Naive thymus-derived CD4-positive, alpha-beta T cell (primary cell): Measurements from ENCODE around the gene PTH. TPM values are rescaled to one million over a fixed set of nuclear protein-coding genes. Genes with fewer than 3 reads are reported as not detected.

Source experiments
- ATAC-seq: fragments of 150-1000 bp; cut with Tn5 transposase; 2 replicates; pipeline ENCODE4 v1.10.0; 2021; ENCODE audit warnings: mild to moderate bottlenecking, moderate library complexity
- CTCF ChIA-PET: fragments of 350-600 bp; sonication (Branson Sonifier 250); formaldehyde crosslinking; loops from one replicate; lab custom pipeline; 2021; ENCODE audit warnings: antibody characterized with exemption; lab: Charles Lee
- POLR2A ChIA-PET: fragments of 350-600 bp; sonication (Branson Sonifier 250); formaldehyde crosslinking; loops from one replicate; lab custom pipeline; 2021; ENCODE audit warnings: antibody characterized with exemption, inconsistent platforms; lab: Charles Lee
- DNase-seq, 9 donors: peaks; one replicate each; pipeline versions ENCODE4 v3.0.0 to v3.0.0-alpha.2; 2020 to 2022; ENCODE audit warnings: mixed read lengths in 1 of 9
- H3K27ac ChIP-seq: one replicate; pipeline ENCODE4 v1.7.0; 2013; ENCODE audit warnings: mild to moderate bottlenecking, low read depth, low read length, moderate library complexity
- H3K27me3 ChIP-seq, 2 donors: one replicate each; pipeline ENCODE4 v1.7.0; 2013; ENCODE audit warnings: low read length in 2 of 2, mild to moderate bottlenecking in 2 of 2, moderate library complexity in 2 of 2; ENCODE audit not compliant: control insufficient read depth in 2 of 2, insufficient read depth in 2 of 2
- H3K36me3 ChIP-seq, 3 experiments: 1 replicate in 2 of 3; 2 replicates in 1 of 3; pipeline ENCODE4 v1.7.0; 2013; ENCODE audit warnings: low read length in 3 of 3, mild to moderate bottlenecking in 3 of 3, moderate library complexity in 1 of 3; ENCODE audit not compliant: insufficient read depth in 3 of 3, control insufficient read depth in 2 of 3
- H3K4me1 ChIP-seq, 2 donors: one replicate each; pipeline ENCODE4 v1.7.0; 2013; ENCODE audit warnings: low read length in 2 of 2, mild to moderate bottlenecking in 2 of 2, moderate library complexity in 1 of 2; ENCODE audit not compliant: control insufficient read depth in 2 of 2, insufficient read depth in 2 of 2
- H3K4me3 ChIP-seq: 2 replicates; pipeline ENCODE4 v1.7.0; 2013; ENCODE audit warnings: mild to moderate bottlenecking, low read length
- H3K9me3 ChIP-seq, 3 experiments: 1 replicate in 2 of 3; 2 replicates in 1 of 3; pipeline ENCODE4 v1.7.0; 2013; ENCODE audit warnings: low read length in 3 of 3; ENCODE audit not compliant: control insufficient read depth in 2 of 3
- H3K27ac Mint-ChIP-seq, 9 donors: one replicate each; pipeline ENCODE4 v1.8.0; 2020 to 2022; ENCODE audit warnings: mixed read lengths in 9 of 9, mild to moderate bottlenecking in 8 of 9, moderate library complexity in 5 of 9, inconsistent platforms in 2 of 9
- H3K27me3 Mint-ChIP-seq, 5 donors: one replicate each; pipeline ENCODE4 v1.8.0; 2021 to 2022; ENCODE audit warnings: mixed read lengths in 5 of 5, mild to moderate bottlenecking in 1 of 5
- H3K36me3 Mint-ChIP-seq, 5 donors: one replicate each; pipeline ENCODE4 v1.8.0; 2020 to 2022; ENCODE audit warnings: mixed read lengths in 5 of 5, mild to moderate bottlenecking in 3 of 5, inconsistent platforms in 1 of 5
- H3K4me1 Mint-ChIP-seq, 7 donors: one replicate each; pipeline ENCODE4 v1.8.0; 2020 to 2022; ENCODE audit warnings: mixed read lengths in 7 of 7, mild to moderate bottlenecking in 3 of 7, inconsistent platforms in 1 of 7
- H3K4me3 Mint-ChIP-seq, 10 donors: one replicate each; pipeline ENCODE4 v1.8.0; 2020 to 2022; ENCODE audit warnings: mild to moderate bottlenecking in 10 of 10, mixed read lengths in 10 of 10, moderate library complexity in 6 of 10, inconsistent platforms in 2 of 10
- H3K9me3 Mint-ChIP-seq, 11 donors: one replicate each; pipeline ENCODE4 v1.8.0; 2020 to 2022; ENCODE audit warnings: mixed read lengths in 11 of 11, mild to moderate bottlenecking in 4 of 11, inconsistent platforms in 1 of 11, moderate library complexity in 1 of 11
- intact Hi-C, 2 donors: fragments of 100-400 bp; cut with micrococcal nuclease; formaldehyde crosslinking; loops; one replicate each; pipeline ENCODE4 v1.15.1; 2023
- polyA plus RNA-seq, 2 donors: library from polyadenylated mRNA; unstranded; fragments of 300-500 nt; fragmentation: Illumina TruSeq; gene quantifications; one replicate each; pipeline ENCODE4 v1.2.3, GENCODE V29; 2021
- total RNA-seq, 6 experiments: library from RNA in 5 of 6; stranded (reverse) in 5 of 6; gene quantifications; 1 replicate in 5 of 6; 2 replicates in 1 of 6; pipeline ENCODE4 v1.2.3 and lab custom pipeline; 2021 to 2026

The PTH gene
- total and polyA plus RNA-seq, 7 experiments from 2014 or later = not detected

GRCh38 chr11:13473013-13473722 is 22.6 kb downstream of the PTH start:
- Mint-ChIP-seq H3K4me3 (no peak overlapping the region), H3K4me1 (no peaks in the 10 kb centered on the region), H3K27me3 (peaks cover 10 to 38% (median 17%) of the 10 kb centered on the region in 5 donors), H3K36me3 (no peaks in the 10 kb centered on the region), H3K9me3 (peaks cover 0 to 2% (median 0%) of the 10 kb centered on the region in 11 donors), H3K27ac (no peak overlapping the region)
- H3K27me3 ChIP-seq = no peaks in the 10 kb centered on the region
- ATAC-seq = no peak
- no peak for DNase-seq
- POLR2A ChIA-PET = no interaction called here
- H3K4me1 ChIP-seq = no peaks in the 10 kb centered on the region
- H3K36me3 ChIP-seq = no peaks in the 10 kb centered on the region
- CTCF ChIA-PET = no interaction called here
- H3K9me3 ChIP-seq = no peaks in the 10 kb centered on the region
- intact Hi-C loops = no loop called here
- H3K27ac ChIP-seq = no peak overlapping the region
- no peak overlapping the region for H3K4me3 ChIP-seq

- Histone ChIP-seq H3K9me3 (no peaks in the 10 kb centered on the region), H3K27ac (no peak overlapping the region), H3K36me3 (no peaks in the 10 kb centered on the region), H3K4me3 (no peak overlapping the region), H3K27me3 (no peaks in the 10 kb centered on the region), H3K4me1 (peaks cover 3% of the 10 kb centered on the region in 2 donors)
- POLR2A ChIA-PET = no interaction called here
- H3K27me3 Mint-ChIP-seq = peaks cover 0 to 33% (median 6%) of the 10 kb centered on the region in 5 donors
- no peaks in the 10 kb centered on the region for H3K9me3 Mint-ChIP-seq
- intact Hi-C loops = loop anchor here (10.0 kb wide), 3 partner anchors 134 to 1606 kb away; partner anchors contain the start of genes CALCB (in 1 of the 2) and TEAD1 (in 1 of the 2)
- no peak for ATAC-seq
- no peak overlapping the region for H3K4me3 Mint-ChIP-seq
- DNase-seq = no peak
- no peak overlapping the region for H3K27ac Mint-ChIP-seq
- H3K4me1 Mint-ChIP-seq = peaks cover 3 to 9% (median 8%) of the 10 kb centered on the region in 7 donors
- H3K36me3 Mint-ChIP-seq = no peaks in the 10 kb centered on the region
- CTCF ChIA-PET = interaction anchor here (1.0 kb wide), 1 partner anchor 18 kb away, joined by 3 read pairs; no protein-coding TSS in a partner anchor
Measured at GRCh38 chr11:13468750-13469149, 27.0 kb downstream of the PTH start.

- peaks cover 0 to 5% (median 0%) of the 10 kb centered on the region in 3 experiments for H3K36me3 ChIP-seq
- peak overlapping the region in 3 of 10 donors; percentile 6 to 45 (median 40) for H3K4me3 Mint-ChIP-seq
- H3K36me3 Mint-ChIP-seq = no peaks in the 10 kb centered on the region
- POLR2A ChIA-PET = no interaction called here
- H3K9me3 ChIP-seq = no peaks in the 10 kb centered on the region
- H3K4me3 ChIP-seq = no peak overlapping the region
- no peak overlapping the region for H3K27ac ChIP-seq
- DNase-seq (peak in 4 of 9 donors; percentile 9 to 21 (median 12)), ATAC-seq (no peak)
- H3K27ac Mint-ChIP-seq = no peak overlapping the region
- H3K9me3 Mint-ChIP-seq = no peaks in the 10 kb centered on the region
- peaks cover 0 to 24% (median 6%) of the 10 kb centered on the region in 5 donors for H3K27me3 Mint-ChIP-seq
- CTCF ChIA-PET = interaction anchor here (0.7 to 1.2 kb wide), 2 partner anchors 111 to 1481 kb away, joined by 3 to 6 read pairs; no protein-coding TSS in a partner anchor
- H3K4me1 Mint-ChIP-seq = peaks cover 20 to 31% (median 29%) of the 10 kb centered on the region in 7 donors
- no peaks in the 10 kb centered on the region for H3K27me3 ChIP-seq
- H3K4me1 ChIP-seq = peaks cover 13 to 18% of the 10 kb centered on the region in 2 donors
- intact Hi-C loops = loop anchor here (2.0 to 10.0 kb wide), 4 partner anchors 131 to 1609 kb away; partner anchors contain the start of genes CALCB (in 1 of the 2) and TEAD1 (in 1 of the 2)
Measured at GRCh38 chr11:13465909-13466371, 29.9 kb downstream of the PTH start.

- no peaks in the 10 kb centered on the region for H3K27me3 ChIP-seq
- H3K9me3 ChIP-seq = no peaks in the 10 kb centered on the region
- ATAC-seq = no peak
- peak overlapping the region; percentile 97 to 100 (median 99) for H3K4me3 Mint-ChIP-seq
- CTCF ChIA-PET = interaction anchor here (0.6 to 2.0 kb wide), 2 partner anchors 24 to 1445 kb away, joined by 4 to 7 read pairs; no protein-coding TSS in a partner anchor
- peak overlapping the region; percentile 93 to 100 (median 97) for H3K27ac Mint-ChIP-seq
- peaks cover 0 to 13% (median 6%) of the 10 kb centered on the region in 5 donors for H3K36me3 Mint-ChIP-seq
- H3K27ac ChIP-seq = peak overlapping the region; percentile 96
- peaks cover 0 to 5% (median 0%) of the 10 kb centered on the region in 3 experiments for H3K36me3 ChIP-seq
- H3K27me3 Mint-ChIP-seq = peaks cover 0 to 8% (median 0%) of the 10 kb centered on the region in 5 donors
- intact Hi-C loops = loop anchor here (1.0 to 10.0 kb wide), 13 partner anchors 23 to 1622 kb away; partner anchors contain the start of genes BMAL1 (in 2 of the 2), FAR1 (in 2 of the 2), CALCB (in 1 of the 2) and COPB1 (in 1 of the 2)
- POLR2A ChIA-PET = interaction anchor here (0.7 to 2.5 kb wide), 6 partner anchors 8 to 188 kb away, joined by 3 to 9 read pairs (median 4); no protein-coding TSS in a partner anchor
- no peaks in the 10 kb centered on the region for H3K9me3 Mint-ChIP-seq
- peak in 1 of 9 donors; percentile 4 for DNase-seq
- H3K4me1 ChIP-seq = peaks cover 18 to 20% of the 10 kb centered on the region in 2 donors
- H3K4me1 Mint-ChIP-seq = peaks cover 22 to 48% (median 41%) of the 10 kb centered on the region in 7 donors
- H3K4me3 ChIP-seq = peak overlapping the region; percentile 98
Measured at GRCh38 chr11:13463779-13464290, 32.0 kb downstream of the PTH start.

- peaks cover 0 to 17% (median 6%) of the 10 kb centered on the region in 5 donors for H3K36me3 Mint-ChIP-seq
- CTCF ChIA-PET = interaction anchor here (2.0 kb wide), 1 partner anchor 24 kb away, joined by 7 read pairs; no protein-coding TSS in a partner anchor
- no peaks in the 10 kb centered on the region for H3K9me3 Mint-ChIP-seq
- H3K4me1 Mint-ChIP-seq = peaks cover 22 to 54% (median 46%) of the 10 kb centered on the region in 7 donors
- H3K4me3 ChIP-seq = peak within 1 kb of the TSS; percentile 98
- POLR2A ChIA-PET = interaction anchor here (0.7 to 2.5 kb wide), 6 partner anchors 9 to 184 kb away, joined by 3 to 9 read pairs (median 4); no protein-coding TSS in a partner anchor
- peak; percentile 100 for ATAC-seq
- H3K9me3 ChIP-seq = no peaks in the 10 kb centered on the region
- H3K27ac ChIP-seq = peak within 1 kb of the TSS; percentile 96
- H3K27me3 ChIP-seq = no peaks in the 10 kb centered on the region
- H3K36me3 ChIP-seq = peaks cover 0 to 5% (median 0%) of the 10 kb centered on the region in 3 experiments
- H3K27ac Mint-ChIP-seq = peak within 1 kb of the TSS; percentile 93 to 100 (median 97)
- H3K4me3 Mint-ChIP-seq = peak within 1 kb of the TSS; percentile 97 to 100 (median 99)
- peaks cover 18 to 20% of the 10 kb centered on the region in 2 donors for H3K4me1 ChIP-seq
- intact Hi-C loops = loop anchor here (1.0 to 10.0 kb wide), 13 partner anchors 24 to 1621 kb away; partner anchors contain the start of genes BMAL1 (in 2 of the 2), FAR1 (in 2 of the 2), CALCB (in 1 of the 2) and COPB1 (in 1 of the 2)
- peaks cover 0 to 5% (median 0%) of the 10 kb centered on the region in 5 donors for H3K27me3 Mint-ChIP-seq
- peak; percentile 87 to 94 (median 91) for DNase-seq
Measured at GRCh38 chr11:13462901-13463778, 32.7 kb downstream of the PTH start, which contains the start of gene BTBD10. TSS of gene BTBD10 (minus strand) at chr11:13463222. CDS start at chr11:13445124, 18,098 bp downstream.
